Mucosa of rectum (tissue), 2 donors: Measurements from ENCODE around the gene ENPP3.
"Not testable (repeated sequence)": the region's sequence is repeated elsewhere in the genome, so short reads cannot be mapped to it uniquely, and the experiment has no call there.

Experiments
- H3K27ac ChIP-seq, 2 donors: one replicate each; pipeline ENCODE4 v1.7.0; 2013; ENCODE audit warnings: inconsistent platforms in 2 of 2, low read depth in 2 of 2, low read length in 2 of 2
- H3K27me3 ChIP-seq, 2 donors: one replicate each; pipeline ENCODE4 v1.7.0; 2013; ENCODE audit warnings: low read length in 2 of 2; ENCODE audit not compliant: control insufficient read depth in 2 of 2, insufficient read depth in 2 of 2
- H3K36me3 ChIP-seq, 2 donors: one replicate each; pipeline ENCODE4 v1.7.0; 2013; ENCODE audit warnings: low read length in 2 of 2; ENCODE audit not compliant: control insufficient read depth in 2 of 2, insufficient read depth in 2 of 2
- H3K4me1 ChIP-seq, 2 donors: one replicate each; pipeline ENCODE4 v1.7.0; 2013; ENCODE audit warnings: low read length in 2 of 2, mild to moderate bottlenecking in 1 of 2; ENCODE audit not compliant: control insufficient read depth in 2 of 2, insufficient read depth in 2 of 2
- H3K4me3 ChIP-seq, 2 donors: one replicate each; pipeline ENCODE4 v1.7.0; 2013; ENCODE audit warnings: low read length in 2 of 2
- H3K9ac ChIP-seq, 2 donors: one replicate each; pipeline ENCODE4 v1.7.0; 2013; ENCODE audit warnings: low read length in 2 of 2, low read depth in 1 of 2, mild to moderate bottlenecking in 1 of 2
- H3K9me3 ChIP-seq, 2 donors: one replicate each; pipeline ENCODE4 v1.7.0; 2013; ENCODE audit warnings: low read length in 2 of 2; ENCODE audit not compliant: control insufficient read depth in 2 of 2
- donor health status: healthy.
- donor health status: Normal muscosa, but diverticular disease.

ENPP3 gene

GRCh38 chr6:131694832-131695426 lies 57.8 kb downstream of the ENPP3 start:
- H3K27me3 ChIP-seq: no peaks in the 10 kb centered on the region
- H3K9me3 ChIP-seq: no peaks in the 10 kb centered on the region
- peaks cover 0 to 3% of the 10 kb centered on the region in 2 donors for H3K36me3 ChIP-seq
- no peak overlapping the region for H3K9ac ChIP-seq
- H3K4me1 ChIP-seq: no peaks in the 10 kb centered on the region
- no peak overlapping the region for H3K27ac ChIP-seq
- no peak overlapping the region for H3K4me3 ChIP-seq

GRCh38 chr6:131696956-131697355 lies 59.9 kb downstream of the ENPP3 start:
- H3K27me3 ChIP-seq: no peaks in the 10 kb centered on the region

GRCh38 chr6:131700851-131701250 lies 63.7 kb downstream of the ENPP3 start:
- not testable (repeated sequence) for H3K36me3 ChIP-seq, H3K27me3 ChIP-seq, H3K9me3 ChIP-seq, H3K4me3 ChIP-seq, H3K27ac ChIP-seq, H3K4me1 ChIP-seq, H3K9ac ChIP-seq

More at GRCh38 chr6:131696956-131697355, 59.9 kb downstream of the ENPP3 start:
- H3K36me3 ChIP-seq: peaks cover 0 to 3% of the 10 kb centered on the region in 2 donors
- H3K9me3 ChIP-seq: no peaks in the 10 kb centered on the region
- H3K4me1 ChIP-seq: no peaks in the 10 kb centered on the region
- H3K4me3 ChIP-seq: no peak overlapping the region
- no peak overlapping the region for H3K27ac ChIP-seq
- no peak overlapping the region for H3K9ac ChIP-seq

- H3K27ac ChIP-seq, H3K9me3 ChIP-seq, H3K4me1 ChIP-seq, H3K4me3 ChIP-seq, H3K36me3 ChIP-seq, H3K9ac ChIP-seq, H3K27me3 ChIP-seq: not testable (repeated sequence)
These were observed 66.8 kb downstream of the ENPP3 start for GRCh38 chr6:131703905-131704304.

DNA sequence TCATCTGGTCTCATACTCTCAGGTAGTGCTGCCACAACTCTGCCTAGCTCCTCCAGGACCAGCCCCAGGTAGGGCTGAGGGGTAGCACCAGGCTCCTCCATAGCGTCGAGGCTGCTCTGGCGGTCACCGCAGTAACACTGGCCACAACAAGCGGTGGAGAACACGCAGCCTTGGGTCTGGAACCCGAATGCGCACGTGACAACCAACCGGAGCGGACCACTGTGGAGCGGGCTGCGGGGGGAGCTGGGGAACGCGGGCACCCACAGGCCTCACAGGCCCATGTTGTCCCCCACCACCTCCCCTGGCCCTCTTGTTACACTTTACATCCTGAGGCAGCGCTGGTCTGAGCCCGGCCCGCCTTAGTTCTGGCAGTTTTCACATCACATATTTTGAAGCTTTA lies 73.8 kb downstream of the ENPP3 start, which contains the start of gene CTAGE9:
TSS of gene CTAGE9 (minus strand) at position 101 of the 400 bp plus-strand sequence. CDS start at position 101, 0 bp downstream.
- not testable (repeated sequence) for H3K27me3 ChIP-seq, H3K4me1 ChIP-seq, H3K9ac ChIP-seq, H3K9me3 ChIP-seq, H3K36me3 ChIP-seq, H3K4me3 ChIP-seq, H3K27ac ChIP-seq

DNA sequence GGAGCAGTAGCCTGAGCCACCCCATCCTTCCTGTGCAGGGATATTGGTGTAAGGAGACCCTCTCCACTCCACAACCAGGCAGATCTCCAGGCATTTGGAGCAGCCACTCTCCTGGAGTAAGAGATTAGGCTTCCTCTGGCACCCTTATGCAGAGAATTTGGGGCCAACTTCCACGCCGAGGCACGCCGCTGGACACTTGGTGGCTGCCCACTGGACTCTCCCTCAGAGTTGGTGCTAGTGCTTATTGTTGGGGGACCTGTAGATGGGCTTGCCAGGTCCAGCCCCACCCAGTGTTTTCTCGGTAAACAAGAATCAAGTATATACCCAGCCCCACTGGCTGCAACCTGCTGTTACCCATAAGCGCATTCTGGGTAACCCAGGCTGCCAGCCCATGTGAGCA lies 78.5 kb downstream of the ENPP3 start:
- H3K9me3 ChIP-seq, H3K36me3 ChIP-seq, H3K9ac ChIP-seq, H3K4me3 ChIP-seq, H3K4me1 ChIP-seq, H3K27ac ChIP-seq, H3K27me3 ChIP-seq: not testable (repeated sequence)

DNA sequence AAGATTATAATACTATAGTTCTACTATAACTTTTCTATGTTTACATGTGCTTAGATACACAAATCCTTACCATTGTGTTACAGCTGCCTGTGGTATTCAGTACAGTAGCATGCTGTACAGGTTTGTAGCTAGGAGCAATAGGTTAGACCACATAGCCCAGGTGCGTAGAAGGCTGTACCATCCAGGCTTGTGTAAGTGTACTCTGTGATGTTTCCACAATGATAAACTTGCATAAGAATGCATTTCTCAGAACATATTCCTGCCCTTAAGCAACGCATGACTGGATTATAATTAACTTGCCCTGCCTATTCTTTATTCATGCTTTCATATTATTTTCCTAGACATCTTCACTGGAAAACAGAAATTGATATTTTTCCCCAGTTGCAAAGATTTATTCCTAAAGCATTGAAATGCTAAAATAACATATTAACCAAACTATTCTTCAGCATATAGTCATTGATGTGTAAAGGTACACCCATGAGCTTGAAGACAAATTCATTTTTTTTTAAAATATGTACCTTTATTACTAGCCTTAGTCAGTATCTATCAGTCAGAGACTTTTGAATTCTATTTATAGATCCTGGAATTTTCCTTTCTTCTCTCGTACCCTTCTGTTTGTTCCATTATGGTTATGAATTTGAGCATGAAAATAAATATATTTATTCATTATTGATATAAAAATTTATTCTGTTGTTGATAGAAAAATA lies 80.9 kb downstream of the ENPP3 start:
- H3K27ac ChIP-seq: no peak overlapping the region
- no peak overlapping the region for H3K4me3 ChIP-seq
- no peaks in the 10 kb centered on the region for H3K4me1 ChIP-seq
- H3K27me3 ChIP-seq: no peaks in the 10 kb centered on the region
- H3K9me3 ChIP-seq: no peaks in the 10 kb centered on the region
- no peak overlapping the region for H3K9ac ChIP-seq
- H3K36me3 ChIP-seq: peaks cover 0 to 12% of the 10 kb centered on the region in 2 donors

- no peak overlapping the region for H3K27ac ChIP-seq
- H3K4me3 ChIP-seq: no peak overlapping the region
- H3K36me3 ChIP-seq: peaks cover 0 to 12% of the 10 kb centered on the region in 2 donors
- no peaks in the 10 kb centered on the region for H3K27me3 ChIP-seq
- no peaks in the 10 kb centered on the region for H3K9me3 ChIP-seq
- no peak overlapping the region for H3K9ac ChIP-seq
- no peaks in the 10 kb centered on the region for H3K4me1 ChIP-seq
These were observed 84.1 kb downstream of the ENPP3 start for GRCh38 chr6:131721161-131721560.

DNA sequence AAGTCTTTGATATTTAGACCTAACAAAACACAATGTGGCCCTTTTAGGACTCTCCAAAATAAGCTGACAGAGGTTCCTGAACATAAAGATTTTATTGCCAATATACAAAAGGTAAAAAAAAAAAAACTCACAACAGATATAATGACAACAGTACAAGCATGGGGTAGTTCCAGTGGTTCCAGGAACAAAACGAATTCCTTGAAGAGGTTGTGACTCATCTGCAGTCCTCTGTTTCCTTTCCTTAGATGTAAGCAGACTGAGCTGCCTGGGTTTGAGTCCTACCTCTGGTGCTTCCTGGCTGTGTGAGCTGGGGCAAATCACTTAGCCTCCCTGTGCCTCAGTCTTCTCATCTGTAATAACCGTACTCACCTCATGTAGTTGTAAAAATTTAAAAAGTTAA lies 87.0 kb downstream of the ENPP3 start:
- Histone ChIP-seq H3K4me1 (no peaks in the 10 kb centered on the region), H3K9me3 (no peaks in the 10 kb centered on the region), H3K27me3 (no peaks in the 10 kb centered on the region), H3K4me3 (no peak overlapping the region), H3K27ac (no peak overlapping the region), H3K36me3 (peaks cover 0 to 19% of the 10 kb centered on the region in 2 donors), H3K9ac (no peak overlapping the region)

DNA sequence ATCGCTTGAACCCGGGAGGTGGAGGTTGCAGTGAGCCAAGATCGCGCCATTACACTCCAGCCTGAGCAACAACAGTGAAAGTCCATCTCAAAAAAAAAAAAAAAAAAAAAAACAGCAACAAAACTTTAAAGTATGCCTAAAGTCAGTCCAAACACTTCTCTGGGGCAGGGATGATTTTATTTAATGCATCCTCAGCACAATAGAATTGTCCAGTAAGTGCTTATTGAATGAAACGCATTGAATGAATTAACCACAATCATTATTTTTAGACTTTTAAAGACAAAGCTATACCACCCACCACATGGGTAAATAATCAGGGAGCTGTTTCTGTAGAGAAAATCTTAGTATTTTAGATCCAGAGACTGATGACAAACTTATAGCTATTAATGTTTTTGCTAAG lies 90.4 kb downstream of the ENPP3 start:
- no peak overlapping the region for H3K9ac ChIP-seq
- H3K4me3 ChIP-seq: no peak overlapping the region
- H3K27ac ChIP-seq: no peak overlapping the region
- no peaks in the 10 kb centered on the region for H3K4me1 ChIP-seq
- no peaks in the 10 kb centered on the region for H3K9me3 ChIP-seq
- no peaks in the 10 kb centered on the region for H3K27me3 ChIP-seq
- H3K36me3 ChIP-seq: peaks cover 0 to 10% of the 10 kb centered on the region in 2 donors
